MM.1S (cell line): ENCODE measurements around the gene DUOXA1.

Experiments
- EZH2 ChIP-seq: fragments of 300-600 bp; sonication (generic); optimal IDR thresholded peaks from 2 replicates; pipeline ENCODE3; 2017; ENCODE audit warnings: low read depth, mild to moderate bottlenecking, antibody characterized with exemption, low read length, mixed read lengths
- EZH2phosphoT487 ChIP-seq: fragments of 300-600 bp; sonication (generic); IDR thresholded peaks from 2 replicates; pipeline ENCODE4 v1.6.1; 2018; ENCODE audit warnings: antibody characterized with exemption, low read length
- TF ChIP-seq, protein P1 (sequence below): fragments of 300-600 bp; sonication (generic); IDR thresholded peaks from 2 replicates; pipeline ENCODE4 v1.5.1; 2016; ENCODE audit warnings: antibody characterized with exemption, low read length, mixed read lengths

- TF ChIP-seq, protein P1, sequence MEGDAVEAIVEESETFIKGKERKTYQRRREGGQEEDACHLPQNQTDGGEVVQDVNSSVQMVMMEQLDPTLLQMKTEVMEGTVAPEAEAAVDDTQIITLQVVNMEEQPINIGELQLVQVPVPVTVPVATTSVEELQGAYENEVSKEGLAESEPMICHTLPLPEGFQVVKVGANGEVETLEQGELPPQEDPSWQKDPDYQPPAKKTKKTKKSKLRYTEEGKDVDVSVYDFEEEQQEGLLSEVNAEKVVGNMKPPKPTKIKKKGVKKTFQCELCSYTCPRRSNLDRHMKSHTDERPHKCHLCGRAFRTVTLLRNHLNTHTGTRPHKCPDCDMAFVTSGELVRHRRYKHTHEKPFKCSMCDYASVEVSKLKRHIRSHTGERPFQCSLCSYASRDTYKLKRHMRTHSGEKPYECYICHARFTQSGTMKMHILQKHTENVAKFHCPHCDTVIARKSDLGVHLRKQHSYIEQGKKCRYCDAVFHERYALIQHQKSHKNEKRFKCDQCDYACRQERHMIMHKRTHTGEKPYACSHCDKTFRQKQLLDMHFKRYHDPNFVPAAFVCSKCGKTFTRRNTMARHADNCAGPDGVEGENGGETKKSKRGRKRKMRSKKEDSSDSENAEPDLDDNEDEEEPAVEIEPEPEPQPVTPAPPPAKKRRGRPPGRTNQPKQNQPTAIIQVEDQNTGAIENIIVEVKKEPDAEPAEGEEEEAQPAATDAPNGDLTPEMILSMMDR = no peak
- TF ChIP-seq EZH2 (no peak), EZH2phosphoT487 (no peak)
These were observed at the start of gene DUOXA1, which contains the start of gene DUOX1 for GRCh38 chr15:45129651-45130129.
